Lower leg skin (tissue), 3 donors: ENCODE measurements around the gene FCHO1.

Experiments
- CTCF ChIP-seq, 3 donors: fragments of 450-650 bp; IDR thresholded peaks; one replicate each; pipeline ENCODE4 v1.5.1; 2016; ENCODE audit warnings: antibody characterized with exemption in 3 of 3, mild to moderate bottlenecking in 3 of 3, moderate library complexity in 2 of 3
- POLR2A ChIP-seq, 2 donors: fragments of 450-650 bp; IDR thresholded peaks; one replicate each; pipeline ENCODE4 v1.6.1; 2016 to 2017; ENCODE audit warnings: antibody characterized with exemption in 2 of 2, mild to moderate bottlenecking in 1 of 2, moderate library complexity in 1 of 2

GRCh38 chr19:17775245-17775927, 24.1 kb downstream of the FCHO1 start:
- TF ChIP-seq CTCF (IDR thresholded peaks at IDR 0.05) (no peak), POLR2A (IDR thresholded peaks at IDR 0.05) (no peak)
